ENCODE measurements around the gene CAPN15. TPM values are rescaled to one million over a fixed set of nuclear protein-coding genes. Genes with fewer than 3 reads are reported as not detected.

CAPN15 gene
- total RNA-seq, 2 experiments from 2014 or later = 76.4 to 81.2 TPM

GRCh38 chr16:508884-509736 lies 18.4 kb upstream of the CAPN15 start:
- POLR2A ChIA-PET = interaction anchor here (0.6 kb wide), 1 partner anchor 98 kb away, joined by 4 read pairs; no protein-coding TSS in a partner anchor
- H3K27ac Mint-ChIP-seq = no peak overlapping the region
- ATAC-seq = no peak

GRCh38 chr16:510066-510825 lies 17.3 kb upstream of the CAPN15 start:
- H3K4me1 Mint-ChIP-seq (ENCODE audit: low read depth) = no peaks in the 10 kb centered on the region
- DNase-seq (no peak), ATAC-seq (no peak)
- intact Hi-C loops (cut with micrococcal nuclease) = no loop called here
- no peak overlapping the region for H3K4me3 Mint-ChIP-seq
- H3K36me3 Mint-ChIP-seq (ENCODE audit: low read depth) = no peaks in the 10 kb centered on the region
- CTCF ChIA-PET = interaction anchor here (1.0 kb wide), 1 partner anchor 14 kb away, joined by 3 read pairs; no protein-coding TSS in a partner anchor
- no peak overlapping the region for H3K27ac Mint-ChIP-seq
- POLR2A ChIA-PET = no interaction called here
- TF ChIP-seq, protein P1, sequence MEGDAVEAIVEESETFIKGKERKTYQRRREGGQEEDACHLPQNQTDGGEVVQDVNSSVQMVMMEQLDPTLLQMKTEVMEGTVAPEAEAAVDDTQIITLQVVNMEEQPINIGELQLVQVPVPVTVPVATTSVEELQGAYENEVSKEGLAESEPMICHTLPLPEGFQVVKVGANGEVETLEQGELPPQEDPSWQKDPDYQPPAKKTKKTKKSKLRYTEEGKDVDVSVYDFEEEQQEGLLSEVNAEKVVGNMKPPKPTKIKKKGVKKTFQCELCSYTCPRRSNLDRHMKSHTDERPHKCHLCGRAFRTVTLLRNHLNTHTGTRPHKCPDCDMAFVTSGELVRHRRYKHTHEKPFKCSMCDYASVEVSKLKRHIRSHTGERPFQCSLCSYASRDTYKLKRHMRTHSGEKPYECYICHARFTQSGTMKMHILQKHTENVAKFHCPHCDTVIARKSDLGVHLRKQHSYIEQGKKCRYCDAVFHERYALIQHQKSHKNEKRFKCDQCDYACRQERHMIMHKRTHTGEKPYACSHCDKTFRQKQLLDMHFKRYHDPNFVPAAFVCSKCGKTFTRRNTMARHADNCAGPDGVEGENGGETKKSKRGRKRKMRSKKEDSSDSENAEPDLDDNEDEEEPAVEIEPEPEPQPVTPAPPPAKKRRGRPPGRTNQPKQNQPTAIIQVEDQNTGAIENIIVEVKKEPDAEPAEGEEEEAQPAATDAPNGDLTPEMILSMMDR (IDR thresholded peaks at IDR 0.05) = no peak
- H3K27me3 Mint-ChIP-seq = no peaks in the 10 kb centered on the region
- no peaks in the 10 kb centered on the region for H3K9me3 Mint-ChIP-seq

More at GRCh38 chr16:508884-509736, 18.4 kb upstream of the CAPN15 start:
- H3K4me3 Mint-ChIP-seq = no peak overlapping the region
- intact Hi-C loops (cut with micrococcal nuclease) = no loop called here
- no peaks in the 10 kb centered on the region for H3K27me3 Mint-ChIP-seq
- CTCF ChIA-PET = interaction anchor here (1.0 kb wide), 1 partner anchor 13 kb away, joined by 3 read pairs; no protein-coding TSS in a partner anchor
- no peaks in the 10 kb centered on the region for H3K4me1 Mint-ChIP-seq (ENCODE audit: low read depth)
- no peaks in the 10 kb centered on the region for H3K9me3 Mint-ChIP-seq
- TF ChIP-seq, protein P1 (IDR thresholded peaks at IDR 0.05) = no peak
- no peaks in the 10 kb centered on the region for H3K36me3 Mint-ChIP-seq (ENCODE audit: low read depth)
- no peak for DNase-seq

GRCh38 chr16:512802-513201 lies 14.7 kb upstream of the CAPN15 start:
- POLR2A ChIA-PET = no interaction called here
- H3K27me3 Mint-ChIP-seq = no peaks in the 10 kb centered on the region
- no peak overlapping the region for H3K4me3 Mint-ChIP-seq
- intact Hi-C loops (cut with micrococcal nuclease) = no loop called here
- ATAC-seq (no peak), DNase-seq (no peak)
- no peaks in the 10 kb centered on the region for H3K4me1 Mint-ChIP-seq (ENCODE audit: low read depth)
- H3K9me3 Mint-ChIP-seq = no peaks in the 10 kb centered on the region
- TF ChIP-seq, protein P1 (IDR thresholded peaks at IDR 0.05) = no peak
- CTCF ChIA-PET = no interaction called here
- no peaks in the 10 kb centered on the region for H3K36me3 Mint-ChIP-seq (ENCODE audit: low read depth)
- H3K27ac Mint-ChIP-seq = no peak overlapping the region

DNA sequence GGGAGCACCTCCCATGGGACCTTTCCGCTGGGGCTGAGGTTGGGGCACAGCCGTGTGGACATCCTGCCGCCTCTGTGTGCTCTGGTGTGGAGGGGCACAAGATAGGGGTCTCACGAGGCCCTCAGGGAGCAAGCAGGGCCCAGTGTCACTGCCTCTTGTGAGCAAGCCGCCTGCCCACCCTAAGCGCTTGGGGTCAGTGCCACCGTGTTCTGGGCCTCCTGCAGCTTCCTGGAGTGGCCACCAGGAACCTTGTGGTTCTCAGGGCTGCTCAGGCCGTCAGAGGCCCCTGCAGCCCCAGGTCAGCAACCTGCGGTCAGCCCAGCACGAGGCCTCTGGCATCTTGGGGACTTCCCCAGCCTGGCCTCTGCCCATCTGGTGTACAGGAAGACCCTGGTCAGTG lies 13.6 kb upstream of the CAPN15 start:
- Mint-ChIP-seq H3K27ac (no peak overlapping the region), H3K4me3 (no peak overlapping the region), H3K4me1 (ENCODE audit: low read depth) (no peaks in the 10 kb centered on the region), H3K9me3 (no peaks in the 10 kb centered on the region), H3K27me3 (no peaks in the 10 kb centered on the region), H3K36me3 (ENCODE audit: low read depth) (no peaks in the 10 kb centered on the region)
- intact Hi-C loops (cut with micrococcal nuclease) = no loop called here
- DNase-seq = no peak
- ChIA-PET POLR2A (no interaction called here), CTCF (no interaction called here)
- TF ChIP-seq, protein P1 (IDR thresholded peaks at IDR 0.05) = no peak
- ATAC-seq = no peak
